Nucleus accumbens (tissue), 56 donors: ENCODE measurements around the gene NRG3.

Experiments used
- DNase-seq, 56 donors: peaks; one replicate each; lab custom pipeline; 2025; lab: John Stamatoyannopoulos, UW

The NRG3 gene

DNA sequence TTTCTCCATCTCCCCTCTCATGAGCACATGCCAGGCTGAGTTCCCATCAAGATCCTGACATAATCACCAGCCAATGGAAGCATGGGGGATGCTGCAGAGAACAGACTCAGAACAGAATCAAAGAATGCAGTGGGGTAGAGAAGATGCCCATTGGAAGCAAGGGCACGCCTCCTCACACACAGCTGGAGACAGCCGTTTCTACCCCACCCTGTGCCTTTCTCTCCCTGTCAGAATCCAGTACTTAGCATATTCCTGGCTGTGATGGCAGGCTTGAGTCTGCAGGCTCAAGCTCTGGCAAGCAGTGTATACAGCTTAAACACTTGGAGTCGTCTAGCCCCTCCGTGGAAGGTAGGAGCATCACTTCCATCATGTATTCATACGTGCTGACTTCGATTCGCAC is 867.9 kb downstream of the NRG3 start:
- no peak for DNase-seq

DNA sequence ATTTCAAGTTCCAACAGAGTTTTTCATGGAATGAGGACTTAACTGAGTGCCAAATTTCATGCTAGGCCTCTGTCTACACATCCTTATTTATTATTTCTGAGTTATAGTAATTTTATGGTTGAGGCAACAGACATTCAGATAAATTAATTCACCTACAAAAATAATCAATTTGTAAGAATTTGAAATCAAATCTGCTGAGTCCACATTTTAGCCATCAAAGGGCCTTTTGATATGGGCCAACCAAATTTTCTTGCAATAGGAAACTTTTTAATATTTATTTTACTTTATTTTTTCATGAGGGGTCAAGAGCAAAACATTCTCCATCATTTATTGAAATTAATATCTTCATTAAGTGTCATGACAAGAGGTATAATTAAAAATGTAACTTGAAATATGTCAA is 875.5 kb downstream of the NRG3 start:
- no peak for DNase-seq

DNA sequence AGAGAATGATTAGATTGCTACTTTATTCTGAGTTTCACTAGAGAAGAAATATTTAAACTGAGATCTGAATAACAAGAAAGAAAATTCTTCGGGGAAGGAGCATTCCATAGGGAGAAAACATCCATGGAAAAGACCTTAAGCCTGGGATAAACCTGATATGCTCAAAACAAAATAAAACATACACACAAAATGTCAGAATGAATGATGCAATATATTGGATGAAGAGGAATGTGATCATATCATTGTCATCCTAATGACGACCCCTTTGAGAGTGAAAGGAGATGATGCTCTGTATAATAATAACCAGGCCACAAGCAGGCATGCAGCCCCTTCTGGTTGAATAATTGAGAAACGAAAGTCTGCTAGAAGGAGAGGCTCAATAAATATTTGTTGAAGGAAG is 882.4 kb downstream of the NRG3 start:
- no peak for DNase-seq

DNA sequence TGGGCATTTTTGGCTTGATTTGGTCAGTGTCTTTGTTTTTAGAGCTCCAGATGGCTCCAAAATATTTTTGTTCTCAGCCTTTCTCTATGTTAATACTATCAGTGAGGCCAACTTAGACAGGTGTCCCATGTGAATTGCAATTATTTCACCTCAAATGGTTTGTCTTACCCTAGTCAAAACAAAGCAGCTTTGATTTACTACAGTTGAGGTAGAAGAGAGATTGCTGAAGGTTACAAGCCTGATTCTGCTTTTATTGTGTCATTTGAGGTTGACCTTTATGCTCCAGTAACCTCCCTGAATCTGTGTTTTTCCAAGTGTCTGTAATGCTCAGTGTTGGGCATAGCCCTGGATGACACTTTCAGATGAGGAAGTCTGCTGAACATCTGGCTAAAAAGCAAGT is 882.9 kb downstream of the NRG3 start:
- no peak for DNase-seq

DNA sequence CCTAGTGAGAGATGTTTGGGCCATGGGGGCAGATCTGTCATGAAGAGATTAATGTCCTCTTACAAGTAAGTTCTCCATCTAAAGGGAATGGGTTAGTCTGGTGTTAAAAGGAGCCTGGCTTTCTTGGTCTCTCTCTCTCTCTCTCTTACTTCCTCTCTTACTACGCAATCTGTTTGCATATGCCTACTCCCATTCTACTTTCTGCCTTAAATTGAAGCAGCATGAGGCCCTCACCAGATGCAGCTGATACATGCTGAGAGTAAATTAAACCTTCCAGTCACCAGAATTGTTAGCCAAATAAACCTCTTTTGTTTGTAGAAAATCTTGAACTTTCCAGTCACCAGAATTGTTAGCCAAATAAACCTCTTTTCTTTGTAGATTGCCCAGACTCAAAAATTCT is 884.1 kb downstream of the NRG3 start:
- no peak for DNase-seq

DNA sequence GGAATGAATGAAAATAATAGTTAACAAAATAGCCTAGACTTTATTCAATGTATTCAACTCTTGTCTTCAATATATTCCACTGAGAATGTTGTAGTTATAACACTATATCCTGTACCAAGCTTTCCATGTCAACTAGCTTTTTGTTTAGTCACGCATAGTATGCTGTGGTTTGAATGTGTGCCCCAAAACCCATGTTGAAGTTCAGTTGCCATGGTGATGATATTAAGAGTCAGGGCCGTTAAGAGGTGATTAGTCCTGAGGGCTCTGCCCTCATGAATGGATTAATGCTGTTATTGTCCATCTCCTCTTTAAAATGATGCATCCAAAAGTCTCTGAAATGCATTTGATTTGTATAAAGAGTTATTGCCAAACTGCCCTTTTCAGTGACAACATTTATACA is 887.6 kb downstream of the NRG3 start:
- no peak for DNase-seq

DNA sequence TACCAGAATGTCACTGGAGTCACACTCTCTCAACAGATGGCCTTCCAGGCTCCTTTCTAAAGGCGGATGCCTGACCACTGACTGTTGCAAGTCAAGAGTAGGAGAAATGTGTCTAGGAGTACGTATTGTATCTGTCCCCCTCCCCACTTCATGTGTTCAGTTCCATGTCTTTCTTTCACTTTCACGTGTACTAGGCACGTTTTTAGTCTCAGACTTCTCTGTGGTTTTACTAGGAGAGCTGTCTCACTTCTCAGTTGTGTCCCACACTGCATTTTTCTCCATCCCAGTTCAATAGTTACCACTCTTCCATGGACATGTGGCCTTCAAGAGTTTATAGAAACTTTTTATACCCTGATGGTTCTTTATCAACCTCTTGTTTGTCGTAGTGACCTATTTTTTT is 893.0 kb downstream of the NRG3 start:
- DNase-seq: no peak

DNA sequence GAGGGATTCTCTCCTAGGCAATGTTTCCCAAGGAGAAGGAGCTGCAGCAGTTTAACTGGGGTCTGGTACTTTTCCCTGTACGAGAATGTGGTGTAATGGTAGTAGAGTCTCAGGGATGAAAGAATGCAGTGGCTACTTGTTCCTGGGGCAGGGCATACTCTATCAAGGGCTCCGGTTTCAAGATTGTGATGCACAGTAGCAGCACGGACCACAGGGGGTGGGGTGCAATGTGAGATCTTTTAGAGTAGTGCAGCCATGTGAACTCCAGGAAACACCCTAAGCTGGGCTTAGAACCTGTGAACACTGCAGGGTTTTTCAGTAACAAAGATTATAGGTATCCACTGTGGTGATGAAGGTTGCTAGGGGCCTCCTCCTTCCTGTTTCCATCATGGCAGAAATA is 903.9 kb downstream of the NRG3 start:
- no peak for DNase-seq

DNA sequence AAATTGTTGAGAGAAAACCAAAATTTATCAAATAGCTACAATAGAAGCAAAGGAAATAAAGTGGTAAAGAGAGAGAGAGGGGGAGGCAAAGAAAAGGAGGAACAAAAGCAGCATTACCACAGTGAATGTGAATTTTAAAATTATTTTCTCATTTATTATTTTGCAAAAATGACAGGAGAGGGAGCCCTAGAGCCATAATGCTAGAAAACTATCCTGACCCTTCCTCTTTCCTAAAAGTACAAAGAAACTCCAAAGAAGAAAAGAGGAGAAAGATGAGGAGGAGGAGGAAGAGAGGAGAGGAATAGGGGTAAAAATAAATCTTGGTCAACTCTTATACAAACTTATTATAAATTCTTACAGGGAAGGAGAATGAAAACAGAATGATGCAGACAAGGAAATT is 921.5 kb downstream of the NRG3 start:
- no peak for DNase-seq

DNA sequence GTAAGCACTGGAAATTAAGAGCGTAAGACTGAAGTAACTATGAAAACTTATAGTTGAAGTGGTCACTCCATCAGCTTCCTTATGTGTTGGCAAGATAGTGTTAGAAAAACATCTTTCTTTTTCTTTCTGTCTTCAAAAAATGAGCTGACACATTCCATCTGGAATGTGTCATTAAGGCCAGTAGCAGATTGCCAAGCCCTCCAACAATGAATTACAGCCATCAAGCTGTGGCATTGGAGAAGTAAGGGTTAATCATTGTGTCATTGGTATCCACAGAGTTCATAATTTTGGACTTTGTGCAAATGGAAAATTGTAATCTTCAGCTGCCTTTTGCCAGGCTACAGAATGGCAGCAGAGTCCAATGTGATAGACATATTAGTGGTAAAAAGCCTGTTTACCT is 926.3 kb downstream of the NRG3 start:
- no peak for DNase-seq

DNA sequence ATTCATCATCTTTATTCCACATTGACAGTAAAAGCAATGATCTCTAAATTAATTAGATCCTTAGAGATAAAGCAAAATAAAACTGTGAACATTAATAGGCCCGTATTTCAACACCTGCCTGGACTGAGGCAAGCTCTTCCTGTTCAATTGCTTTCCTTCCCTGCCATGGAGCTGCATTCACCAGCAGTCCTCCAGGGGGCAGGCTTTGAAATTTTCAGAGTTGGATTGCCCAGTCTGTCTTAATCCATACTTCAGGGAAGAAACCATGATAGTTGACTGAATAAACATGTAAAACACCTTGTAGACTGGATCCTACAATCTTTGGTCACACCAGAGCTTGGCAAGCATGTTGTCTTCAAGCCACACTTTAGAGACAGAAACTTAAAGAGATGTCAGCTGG is 936.6 kb downstream of the NRG3 start:
- no peak for DNase-seq

DNA sequence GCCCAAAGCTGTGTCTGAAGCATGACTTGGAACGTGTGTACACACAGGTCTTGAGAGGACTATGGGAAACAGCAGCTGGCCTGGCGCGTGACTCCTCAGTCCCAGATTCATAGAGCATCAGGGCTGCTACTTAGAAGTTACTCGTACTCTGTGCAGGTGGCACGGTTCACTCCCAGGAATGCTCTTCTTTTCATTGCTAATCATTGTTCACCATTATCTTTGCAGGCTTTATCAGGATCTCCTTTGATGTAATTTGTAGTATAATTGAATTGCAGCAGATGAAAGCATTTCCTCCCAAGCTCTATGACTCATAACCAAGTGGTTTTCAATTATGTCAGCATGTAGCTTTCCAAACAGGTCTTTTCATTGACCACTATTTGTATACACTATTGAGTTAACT is 938.9 kb downstream of the NRG3 start:
- DNase-seq: no peak

DNA sequence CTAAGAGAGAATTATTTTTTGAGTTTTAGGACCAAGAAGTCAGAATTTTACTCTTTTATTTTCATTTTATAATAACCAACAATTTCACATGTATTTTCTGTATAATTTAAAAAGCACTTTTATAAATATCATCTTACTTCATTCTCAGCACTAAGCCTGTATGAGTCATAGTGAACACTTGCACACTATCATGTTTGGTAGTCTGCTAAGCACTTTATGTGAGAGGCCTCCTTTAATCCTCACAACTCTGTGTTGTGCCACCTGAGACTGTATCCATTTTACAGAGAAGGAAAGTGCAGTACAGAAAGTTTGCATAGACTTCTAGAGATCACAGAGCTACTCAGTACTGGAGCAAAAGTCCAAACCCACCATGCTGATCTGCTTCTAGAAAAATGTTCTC is 939.6 kb downstream of the NRG3 start:
- no peak for DNase-seq

DNA sequence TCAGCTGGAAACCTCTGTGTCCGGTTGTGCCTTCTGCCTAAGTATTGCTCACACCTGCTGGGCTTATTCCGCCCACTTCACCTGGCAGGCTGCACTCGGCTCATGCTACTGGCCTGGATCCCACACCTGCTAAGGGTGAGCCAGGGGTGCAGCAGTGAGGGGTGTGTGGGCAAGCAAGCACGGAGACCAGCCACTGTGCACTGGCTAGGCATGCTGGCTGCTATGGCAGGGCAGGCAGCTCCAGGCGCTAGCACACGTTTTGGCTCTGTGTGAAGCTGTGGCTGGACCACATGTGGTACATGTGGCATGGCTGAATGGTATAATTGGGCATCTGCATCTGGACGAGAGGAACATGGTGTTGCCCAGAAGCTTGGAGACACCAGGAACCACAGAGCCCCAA is 940.7 kb downstream of the NRG3 start:
- DNase-seq: no peak

DNA sequence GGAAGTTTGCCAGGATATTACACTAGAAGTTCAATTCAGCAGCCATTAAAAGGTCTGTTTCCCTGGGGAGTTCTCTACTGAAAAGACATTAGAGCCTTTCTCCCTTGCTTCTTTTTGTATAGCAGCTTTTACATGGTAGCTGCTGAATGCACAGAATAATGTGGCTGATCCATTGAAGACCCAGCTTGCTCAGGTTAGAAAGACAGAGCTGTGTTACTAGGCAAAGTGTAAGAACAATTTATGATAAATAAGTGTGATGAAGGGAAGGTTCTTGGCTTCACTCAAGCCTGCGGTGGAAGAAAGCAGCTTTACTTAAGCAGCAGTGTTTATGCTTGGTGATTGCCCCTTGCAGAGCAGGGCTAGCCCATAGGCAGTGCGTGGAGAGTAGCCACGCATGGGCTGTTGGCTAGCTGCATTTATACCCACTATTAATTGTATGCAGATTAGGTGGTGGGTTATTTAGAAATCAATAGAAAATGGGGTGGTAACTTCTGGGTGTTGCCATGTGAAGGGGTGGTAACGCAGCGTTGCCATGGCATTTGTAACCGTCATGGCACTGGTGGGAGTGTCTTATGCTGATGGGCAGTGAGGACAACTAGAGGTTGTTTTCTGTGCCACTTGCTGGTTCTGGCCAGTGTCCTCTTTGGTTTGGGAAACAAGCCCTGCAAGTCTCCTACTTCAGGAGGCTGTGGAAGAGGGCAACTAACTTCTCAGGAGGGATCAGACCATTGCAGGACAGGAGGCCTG is 942.9 kb downstream of the NRG3 start:
- peak in 3 of 56 donors; percentile 4 to 10 (median 4) for DNase-seq

DNA sequence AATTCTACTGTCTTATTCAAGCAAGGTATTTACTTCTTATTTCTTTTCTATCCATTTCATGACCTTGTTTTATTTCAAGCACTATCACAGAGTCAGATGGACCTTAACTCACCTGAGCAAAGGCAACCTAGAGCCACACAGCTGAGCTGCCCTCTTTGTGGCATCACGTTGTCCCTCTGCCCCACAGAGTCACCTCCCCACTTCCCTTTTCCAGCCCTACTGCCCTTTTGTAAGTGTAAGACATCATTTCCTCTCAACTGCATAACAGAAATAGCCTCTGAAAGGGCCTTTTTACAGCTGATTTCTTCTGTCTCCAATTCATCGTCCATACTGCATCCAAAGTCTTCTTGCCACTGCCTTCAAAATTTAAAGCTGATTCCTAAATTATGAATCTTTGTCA is 946.0 kb downstream of the NRG3 start:
- DNase-seq: no peak

DNA sequence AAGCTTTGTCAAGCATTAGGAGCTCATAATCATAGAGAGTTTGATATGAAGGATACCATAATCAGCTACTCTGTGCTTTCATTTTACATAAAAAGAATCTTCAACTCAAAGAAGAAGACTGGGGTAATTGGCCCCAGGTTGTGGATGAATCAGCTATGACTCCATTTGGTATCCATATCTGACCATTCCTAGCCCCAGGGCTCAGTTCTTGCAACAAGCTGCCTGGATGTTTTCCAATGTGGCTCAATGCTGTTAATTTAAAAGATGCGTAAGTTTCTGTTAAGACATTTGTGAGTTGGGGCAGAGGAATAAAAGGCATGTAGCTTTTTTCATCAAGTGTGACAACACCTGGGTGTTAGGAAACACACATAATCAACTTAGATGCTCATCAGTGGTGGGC is 951.1 kb downstream of the NRG3 start:
- no peak for DNase-seq

DNA sequence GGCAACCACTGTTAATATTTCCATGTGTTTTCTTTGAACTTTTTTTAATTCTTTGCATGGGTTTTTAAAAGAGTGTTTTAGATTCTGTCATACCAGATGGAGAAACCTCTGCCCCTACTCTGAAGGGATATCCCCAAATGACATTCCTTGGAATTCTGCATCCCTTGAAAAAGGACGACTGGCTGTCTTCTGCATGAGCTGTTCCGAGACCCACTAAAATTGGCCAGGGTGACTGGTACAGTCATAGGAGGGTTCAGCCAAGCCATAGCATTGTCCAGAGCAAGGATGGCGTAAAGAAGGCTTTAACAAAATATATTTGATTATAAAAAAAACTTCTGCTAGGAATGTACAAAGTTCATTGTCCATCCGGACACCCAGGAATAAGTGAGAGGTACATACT is 952.9 kb downstream of the NRG3 start:
- DNase-seq: no peak

DNA sequence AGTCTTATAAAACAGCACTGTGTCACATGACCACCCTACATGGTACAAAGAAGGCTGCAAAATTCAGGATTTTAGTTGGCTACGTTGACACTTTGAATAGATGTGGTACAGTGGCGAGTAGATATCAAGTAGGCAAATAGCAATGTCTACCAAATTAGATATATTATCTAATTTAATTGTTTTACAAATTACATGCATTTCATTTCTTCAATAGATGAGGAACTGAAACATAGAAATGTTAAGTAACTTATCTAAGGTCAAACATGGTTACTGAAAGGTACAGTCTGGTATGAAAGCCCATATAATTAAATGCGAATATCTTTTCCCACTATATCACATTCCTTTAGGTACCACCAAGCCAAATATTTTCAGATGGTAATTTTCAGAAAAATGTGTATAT is 972.2 kb downstream of the NRG3 start:
- DNase-seq: no peak

DNA sequence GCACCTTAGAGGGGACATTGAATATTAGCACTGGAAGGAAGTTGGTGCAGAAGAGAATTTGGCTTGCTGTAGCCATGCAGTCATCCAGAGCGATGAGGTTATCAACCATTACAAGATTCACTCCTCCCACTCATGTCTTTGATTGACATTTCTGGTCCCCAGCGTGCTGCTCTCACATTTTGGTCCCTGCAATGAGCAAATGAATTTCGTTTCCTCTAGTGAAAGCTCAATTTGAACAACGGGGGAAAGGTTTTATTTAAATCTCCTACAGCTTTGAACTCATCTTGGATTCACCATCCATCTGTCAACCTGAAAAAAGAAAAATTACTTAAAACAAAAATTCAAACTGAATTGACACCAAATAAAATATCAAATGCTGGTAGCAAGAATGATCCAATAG is 975.2 kb downstream of the NRG3 start:
- peak in 2 of 56 donors; percentile 1 to 7 for DNase-seq

DNA sequence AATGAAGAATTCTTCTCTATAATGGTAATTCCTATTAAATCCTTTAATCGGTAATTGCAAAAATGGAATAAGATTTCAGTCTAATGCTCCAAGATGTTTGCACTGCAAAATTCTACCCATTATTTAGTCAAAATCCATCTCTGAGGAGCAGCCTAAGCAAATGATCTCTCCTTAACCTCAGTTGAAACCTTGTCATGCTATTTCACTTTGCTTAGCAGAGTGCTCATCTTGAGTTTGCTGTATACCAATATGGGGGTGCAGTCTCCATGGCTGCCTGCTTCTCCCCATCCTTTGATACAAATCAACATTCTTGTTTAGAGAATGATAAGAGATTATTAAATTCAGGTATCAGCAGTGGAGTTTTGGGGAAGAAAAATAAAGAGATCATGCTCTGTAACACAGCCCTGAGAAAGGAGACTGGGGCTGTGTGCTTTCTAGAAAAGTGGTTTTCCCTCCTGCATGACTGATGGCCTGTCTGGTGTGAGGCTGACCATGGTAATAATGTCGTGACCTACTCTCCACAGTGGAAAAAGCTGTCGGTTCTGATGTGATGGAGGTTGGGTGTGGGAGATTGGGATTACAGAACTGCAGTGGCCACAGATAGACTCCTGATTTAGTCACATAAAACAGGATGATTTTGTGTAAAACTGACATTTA is 982.1 kb downstream of the NRG3 start:
- DNase-seq: no peak

DNA sequence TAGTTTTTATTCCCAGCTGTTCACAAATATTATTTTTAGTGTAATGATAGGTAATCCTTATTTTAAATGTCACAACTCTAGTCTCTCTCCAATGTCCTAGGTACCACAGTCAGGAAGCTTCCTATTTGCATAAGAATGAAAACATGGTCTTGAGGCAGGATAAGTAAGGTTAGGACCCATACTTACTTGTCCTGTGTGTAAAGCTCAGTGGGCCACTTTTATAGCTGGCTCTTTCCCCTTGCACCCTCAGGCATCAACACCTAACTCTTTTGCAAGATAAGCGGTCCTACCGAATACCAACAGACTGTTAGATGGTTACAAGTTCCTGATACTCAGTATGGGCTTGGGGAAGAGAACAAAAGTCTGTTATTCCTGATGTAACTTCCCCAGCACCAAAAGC is 986.9 kb downstream of the NRG3 start:
- DNase-seq: no peak

DNA sequence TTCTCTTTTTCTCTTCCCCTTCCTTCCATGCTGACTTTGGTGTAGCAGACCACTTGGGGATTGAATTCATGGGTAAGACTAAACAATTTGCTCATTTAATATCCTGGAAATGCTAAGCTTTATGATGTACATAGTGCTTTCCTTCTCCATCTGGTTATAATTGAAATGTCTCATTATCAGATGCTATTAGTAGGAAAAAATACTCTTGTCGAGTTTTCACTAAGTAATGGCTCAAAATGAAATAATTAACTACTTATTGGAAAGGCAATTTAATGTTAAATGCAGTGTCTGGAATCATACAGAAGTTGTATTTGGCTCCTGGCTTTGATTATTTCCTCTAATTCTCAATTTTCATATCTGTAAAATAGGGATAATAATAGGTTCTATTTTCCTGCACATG is 990.4 kb downstream of the NRG3 start:
- DNase-seq: no peak
